ENCODE data around the gene ARHGAP30. TPM values are rescaled to one million over a fixed set of nuclear protein-coding genes. Genes with fewer than 3 reads are reported as not detected.

The ARHGAP30 gene
- total RNA-seq, 2 donors from 2014 or later: 0.07 to 0.13 TPM

GRCh38 chr1:161077426-161077825 is 7.7 kb upstream of the ARHGAP30 start:
- Histone ChIP-seq H3K9me3 (ENCODE audit: control insufficient read depth, low read length) (no peaks in the 10 kb centered on the region), H3K4me3 (ENCODE audit: low read length) (no peak overlapping the region), H3K9ac (ENCODE audit: extremely low read depth, low read length, poor library complexity, severe bottlenecking) (no peak overlapping the region), H3K27me3 (ENCODE audit: control insufficient read depth, insufficient read depth, low read length, poor library complexity, severe bottlenecking) (no peaks in the 10 kb centered on the region), H3K27ac (ENCODE audit: low read depth, low read length) (no peak overlapping the region), H3K36me3 (ENCODE audit: control insufficient read depth, insufficient read depth, low read length) (no peaks in the 10 kb centered on the region), H3K4me1 (ENCODE audit: control insufficient read depth, insufficient read depth, low read length) (no peaks in the 10 kb centered on the region)
- no peak for DNase-seq
- H3K27me3 Mint-ChIP-seq (ENCODE audit: insufficient read depth): peaks cover 3% of the 10 kb centered on the region
- H3K9me3 Mint-ChIP-seq: no peaks in the 10 kb centered on the region
- no peak overlapping the region for H3K27ac Mint-ChIP-seq
- WGBS, 2 experiments (ENCODE audit: insufficient coverage in 1 of 2, insufficient read length in 1 of 2): 82 to 92% methylated on average over 3 to 9 of the region's 9 CpGs
- H3K4me1 Mint-ChIP-seq: peaks cover 8% of the 10 kb centered on the region
- no peaks in the 10 kb centered on the region for H3K36me3 Mint-ChIP-seq (ENCODE audit: low read depth)
- TF ChIP-seq, protein P1, sequence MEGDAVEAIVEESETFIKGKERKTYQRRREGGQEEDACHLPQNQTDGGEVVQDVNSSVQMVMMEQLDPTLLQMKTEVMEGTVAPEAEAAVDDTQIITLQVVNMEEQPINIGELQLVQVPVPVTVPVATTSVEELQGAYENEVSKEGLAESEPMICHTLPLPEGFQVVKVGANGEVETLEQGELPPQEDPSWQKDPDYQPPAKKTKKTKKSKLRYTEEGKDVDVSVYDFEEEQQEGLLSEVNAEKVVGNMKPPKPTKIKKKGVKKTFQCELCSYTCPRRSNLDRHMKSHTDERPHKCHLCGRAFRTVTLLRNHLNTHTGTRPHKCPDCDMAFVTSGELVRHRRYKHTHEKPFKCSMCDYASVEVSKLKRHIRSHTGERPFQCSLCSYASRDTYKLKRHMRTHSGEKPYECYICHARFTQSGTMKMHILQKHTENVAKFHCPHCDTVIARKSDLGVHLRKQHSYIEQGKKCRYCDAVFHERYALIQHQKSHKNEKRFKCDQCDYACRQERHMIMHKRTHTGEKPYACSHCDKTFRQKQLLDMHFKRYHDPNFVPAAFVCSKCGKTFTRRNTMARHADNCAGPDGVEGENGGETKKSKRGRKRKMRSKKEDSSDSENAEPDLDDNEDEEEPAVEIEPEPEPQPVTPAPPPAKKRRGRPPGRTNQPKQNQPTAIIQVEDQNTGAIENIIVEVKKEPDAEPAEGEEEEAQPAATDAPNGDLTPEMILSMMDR (conservative IDR thresholded peaks at IDR 0.05): no peak
- H3K4me3 Mint-ChIP-seq: no peak overlapping the region

DNA sequence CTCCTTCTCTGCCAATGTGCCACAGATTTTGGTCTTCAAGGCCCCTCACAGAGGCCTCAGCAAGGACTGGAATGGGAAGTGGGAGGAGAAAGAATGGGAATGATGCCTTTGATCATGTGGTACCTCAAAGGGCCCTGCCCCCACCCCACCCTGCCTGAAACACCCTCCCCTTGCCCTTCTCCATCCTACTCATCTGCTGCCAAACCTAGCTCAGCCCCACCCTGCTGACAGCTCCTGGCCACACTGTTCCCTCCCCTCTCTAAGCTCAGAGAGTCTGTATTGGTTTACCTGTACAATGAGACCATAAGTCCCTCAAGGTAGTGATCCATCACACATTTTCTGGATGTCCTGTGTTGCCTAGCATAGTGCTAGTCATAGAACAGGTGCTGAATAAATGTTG is 6.7 kb upstream of the ARHGAP30 start:
- Histone ChIP-seq H3K4me3 (ENCODE audit: low read length) (no peak overlapping the region), H3K4me1 (ENCODE audit: control insufficient read depth, insufficient read depth, low read length) (no peaks in the 10 kb centered on the region), H3K27ac (ENCODE audit: low read depth, low read length) (no peak overlapping the region), H3K9ac (ENCODE audit: extremely low read depth, low read length, poor library complexity, severe bottlenecking) (no peak overlapping the region), H3K36me3 (ENCODE audit: control insufficient read depth, insufficient read depth, low read length) (no peaks in the 10 kb centered on the region), H3K9me3 (ENCODE audit: control insufficient read depth, low read length) (no peaks in the 10 kb centered on the region), H3K27me3 (ENCODE audit: control insufficient read depth, insufficient read depth, low read length, poor library complexity, severe bottlenecking) (no peaks in the 10 kb centered on the region)
- Mint-ChIP-seq H3K4me1 (peaks cover 11% of the 10 kb centered on the region), H3K27me3 (ENCODE audit: insufficient read depth) (peaks cover 3% of the 10 kb centered on the region), H3K36me3 (ENCODE audit: low read depth) (no peaks in the 10 kb centered on the region), H3K4me3 (no peak overlapping the region), H3K9me3 (no peaks in the 10 kb centered on the region), H3K27ac (no peak overlapping the region)
- no peak for DNase-seq
- TF ChIP-seq, protein P1 (conservative IDR thresholded peaks at IDR 0.05): no peak

DNA sequence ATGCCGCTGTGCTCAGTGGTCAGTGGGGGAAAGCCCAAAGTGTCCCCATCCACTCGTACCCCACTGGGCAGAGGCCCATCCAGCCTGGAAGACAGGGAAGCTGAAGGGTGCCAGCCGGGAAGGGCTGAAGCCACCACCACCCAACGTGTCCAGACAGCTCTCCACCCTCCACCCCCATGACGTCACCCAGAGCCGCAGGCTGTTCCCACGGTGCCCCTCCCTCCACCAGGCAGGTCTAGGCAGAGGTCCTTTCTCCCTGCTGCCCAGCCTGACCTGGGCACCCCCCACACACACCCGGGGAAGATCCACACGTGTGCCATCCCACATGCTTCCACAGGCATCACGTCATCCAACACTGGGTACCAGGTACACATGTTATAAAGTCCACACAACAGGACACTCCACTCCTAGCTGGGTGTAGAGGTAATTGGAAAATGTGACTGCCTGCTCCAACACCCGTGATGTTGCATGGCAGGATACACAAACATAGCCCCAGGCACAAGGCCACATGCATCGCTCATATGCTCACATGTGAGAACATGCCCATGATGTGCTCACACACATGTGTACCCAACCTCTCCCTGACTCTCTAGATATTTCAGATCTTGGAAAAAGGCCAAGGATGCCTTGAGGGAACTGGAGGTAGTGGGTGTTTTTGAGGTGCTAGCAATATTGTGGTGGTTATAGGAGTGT is 5.1 kb upstream of the ARHGAP30 start:
- no peak overlapping the region for H3K27ac ChIP-seq (ENCODE audit: low read depth, low read length)
- Mint-ChIP-seq H3K27ac (no peak overlapping the region), H3K4me1 (peaks cover 11% of the 10 kb centered on the region), H3K9me3 (no peaks in the 10 kb centered on the region), H3K27me3 (ENCODE audit: insufficient read depth) (peaks cover 3% of the 10 kb centered on the region), H3K4me3 (no peak overlapping the region), H3K36me3 (ENCODE audit: low read depth) (no peaks in the 10 kb centered on the region)
- no peak overlapping the region for H3K4me3 ChIP-seq (ENCODE audit: low read length)
- TF ChIP-seq, protein P1 (conservative IDR thresholded peaks at IDR 0.05): no peak
- H3K9me3 ChIP-seq (ENCODE audit: control insufficient read depth, low read length): no peaks in the 10 kb centered on the region
- no peak for DNase-seq
- no peak overlapping the region for H3K9ac ChIP-seq (ENCODE audit: extremely low read depth, low read length, poor library complexity, severe bottlenecking)
- H3K4me1 ChIP-seq (ENCODE audit: control insufficient read depth, insufficient read depth, low read length): no peaks in the 10 kb centered on the region
- 83 to 88% methylated on average over 4 to 12 of the region's 12 CpGs for WGBS, 2 experiments (ENCODE audit: insufficient coverage in 1 of 2, insufficient read length in 1 of 2)
- H3K36me3 ChIP-seq (ENCODE audit: control insufficient read depth, insufficient read depth, low read length): no peaks in the 10 kb centered on the region
- H3K27me3 ChIP-seq (ENCODE audit: control insufficient read depth, insufficient read depth, low read length, poor library complexity, severe bottlenecking): no peaks in the 10 kb centered on the region
